CD4-positive, alpha-beta T cell (primary cell): Measurements from ENCODE around the gene SYNGR3. TPM values are rescaled to one million over a fixed set of nuclear protein-coding genes. Genes with fewer than 3 reads are reported as not detected.

Source experiments
- ATAC-seq: fragments of 200-7000 bp; cut with Tn5 transposase; one replicate; pipeline ENCODE4 v1.10.0; 2022; ENCODE audit warnings: mild to moderate bottlenecking; ENCODE audit not compliant: poor library complexity
- CTCF ChIA-PET: fragments of 350-600 bp; sonication (Branson Sonifier 250); formaldehyde crosslinking; loops from one replicate; lab custom pipeline; 2021; ENCODE audit warnings: antibody characterized with exemption, inconsistent platforms; lab: Charles Lee
- POLR2A ChIA-PET: fragments of 350-600 bp; sonication (Branson Sonifier 250); formaldehyde crosslinking; loops from one replicate; lab custom pipeline; 2021; ENCODE audit warnings: antibody characterized with exemption, inconsistent platforms; lab: Charles Lee
- DNase-seq, 14 experiments: peaks; one replicate each; pipeline ENCODE4 v3.0.0-alpha.2; 2013 to 2020; ENCODE audit warnings: mixed read lengths in 2 of 14
- H3K27ac ChIP-seq, 2 donors: one replicate each; pipeline versions ENCODE4 v1.5.1 to v1.7.0; 2013; ENCODE audit warnings: low read length in 2 of 2, low read depth in 1 of 2, mild to moderate bottlenecking in 1 of 2
- H3K27me3 ChIP-seq, 2 experiments: 1 replicate in 1 of 2; 2 replicates in 1 of 2; pipeline versions ENCODE4 v1.6.1 to v1.7.0; 2013; ENCODE audit warnings: low read length in 2 of 2, control low read depth in 1 of 2, mild to moderate bottlenecking in 1 of 2, moderate library complexity in 1 of 2; ENCODE audit not compliant: insufficient read depth in 2 of 2, control insufficient read depth in 1 of 2
- H3K36me3 ChIP-seq: one replicate; pipeline ENCODE4 v1.6.1; 2013; ENCODE audit warnings: low read length, control low read depth; ENCODE audit not compliant: insufficient read depth
- H3K4me1 ChIP-seq: one replicate; pipeline ENCODE4 v1.6.1; 2013; ENCODE audit warnings: low read length, control low read depth; ENCODE audit not compliant: insufficient read depth
- H3K4me3 ChIP-seq: one replicate; pipeline ENCODE4 v1.5.1; 2013; ENCODE audit warnings: mild to moderate bottlenecking, low read length, moderate library complexity
- H3K9me3 ChIP-seq, 2 experiments: 1 replicate in 1 of 2; 2 replicates in 1 of 2; pipeline versions ENCODE4 v1.6.1 to v1.7.0; 2013; ENCODE audit warnings: low read length in 2 of 2, mild to moderate bottlenecking in 2 of 2, control low read depth in 1 of 2, moderate library complexity in 1 of 2; ENCODE audit not compliant: control insufficient read depth in 1 of 2, insufficient read depth in 1 of 2
- H3K27ac Mint-ChIP-seq: one replicate; pipeline ENCODE4 v1.8.0; 2020; ENCODE audit warnings: mixed read lengths
- H3K27me3 Mint-ChIP-seq: one replicate; pipeline ENCODE4 v1.8.0; 2021; ENCODE audit warnings: mixed read lengths
- H3K36me3 Mint-ChIP-seq: one replicate; pipeline ENCODE4 v1.8.0; 2021; ENCODE audit warnings: low read depth, mixed read lengths
- H3K4me1 Mint-ChIP-seq: one replicate; pipeline ENCODE4 v1.8.0; 2021; ENCODE audit warnings: low read depth, mixed read lengths
- H3K4me3 Mint-ChIP-seq: one replicate; pipeline ENCODE4 v1.8.0; 2020; ENCODE audit warnings: mild to moderate bottlenecking, mixed read lengths
- H3K9me3 Mint-ChIP-seq: one replicate; pipeline ENCODE4 v1.8.0; 2020; ENCODE audit warnings: mixed read lengths
- CTCF ChIP-seq: fragments of 200-600 bp; IDR thresholded peaks from one replicate; pipeline ENCODE4 v1.8.0; 2022; ENCODE audit warnings: antibody characterized with exemption, mild to moderate bottlenecking
- intact Hi-C, 2 experiments: fragments of 100-400 bp; cut with DNase I in 1 of 2; cut with micrococcal nuclease in 1 of 2; formaldehyde crosslinking; loops; one replicate each; pipeline versions ENCODE4 v1.15.1 to v1.9.0; 2023 to 2025; cut with DNase I, micrococcal nuclease
- total RNA-seq, 174 experiments: library from RNA in 2 of 174; stranded (reverse) in 2 of 174; gene quantifications; one replicate each; pipeline ENCODE4 v1.2.3 and lab custom pipeline; 2021 to 2026

Gene SYNGR3
- total RNA-seq, 2 experiments from 2014 or later: 3.8 to 3.9 TPM

- no peak for TF ChIP-seq CTCF
- H3K27ac Mint-ChIP-seq: no peak overlapping the region
These were observed 12.8 kb downstream of the SYNGR3 start for GRCh38 chr16:2002406-2003230.

GRCh38 chr16:2003231-2003826 lies 13.6 kb downstream of the SYNGR3 start:
- intact Hi-C loops: no loop called here
- H3K27ac ChIP-seq: no peak overlapping the region
- no peak overlapping the region for H3K27ac Mint-ChIP-seq
- peaks cover 31% of the 10 kb centered on the region for H3K36me3 Mint-ChIP-seq
- H3K27me3 Mint-ChIP-seq: no peaks in the 10 kb centered on the region
- ChIA-PET POLR2A (interaction anchor here (1.0 to 2.2 kb wide), 5 partner anchors 10 to 152 kb away, joined by 4 to 11 read pairs (median 7); partner anchors contain the start of genes GFER, RPS2 and TRAF7), CTCF (interaction anchor here (0.6 to 1.6 kb wide), 13 partner anchors 8 to 176 kb away, joined by 3 to 17 read pairs (median 5); partner anchors contain the start of genes FAHD1, GFER, NDUFB10 and TRAF7)
- H3K4me1 Mint-ChIP-seq: peaks cover 26% of the 10 kb centered on the region
- H3K4me3 Mint-ChIP-seq: no peak overlapping the region
- H3K4me1 ChIP-seq: peaks cover 50% of the 10 kb centered on the region
- no peaks in the 10 kb centered on the region for H3K27me3 ChIP-seq
- H3K36me3 ChIP-seq: peaks cover 64% of the 10 kb centered on the region
- no peak for TF ChIP-seq CTCF
- ATAC-seq: no peak
- no peaks in the 10 kb centered on the region for H3K9me3 Mint-ChIP-seq
- no peaks in the 10 kb centered on the region for H3K9me3 ChIP-seq
- DNase-seq: peak in 1 of 14 experiments; percentile 0
- H3K4me3 ChIP-seq: no peak overlapping the region

More at GRCh38 chr16:2002406-2003230, 12.8 kb downstream of the SYNGR3 start:
- POLR2A ChIA-PET: interaction anchor here (1.8 to 2.0 kb wide), 2 partner anchors 38 to 153 kb away, joined by 8 to 11 read pairs; partner anchors contain the start of genes RPS2 and TRAF7
- H3K9me3 ChIP-seq: no peaks in the 10 kb centered on the region
- peaks cover 33% of the 10 kb centered on the region for H3K36me3 Mint-ChIP-seq
- H3K36me3 ChIP-seq: peaks cover 64% of the 10 kb centered on the region
- H3K27me3 Mint-ChIP-seq: no peaks in the 10 kb centered on the region
- H3K27ac ChIP-seq: no peak overlapping the region
- H3K4me3 Mint-ChIP-seq: no peak overlapping the region
- H3K9me3 Mint-ChIP-seq: no peaks in the 10 kb centered on the region
- H3K4me1 Mint-ChIP-seq: peaks cover 19% of the 10 kb centered on the region
- intact Hi-C loops: no loop called here
- peaks cover 43% of the 10 kb centered on the region for H3K4me1 ChIP-seq
- CTCF ChIA-PET: interaction anchor here (0.9 to 1.6 kb wide), 3 partner anchors 14 to 176 kb away, joined by 3 to 10 read pairs (median 5); partner anchors contain the start of genes FAHD1 and NDUFB10
- ATAC-seq: no peak
- no peak overlapping the region for H3K4me3 ChIP-seq
- DNase-seq: peak in 1 of 14 experiments; percentile 1
- H3K27me3 ChIP-seq: no peaks in the 10 kb centered on the region

DNA sequence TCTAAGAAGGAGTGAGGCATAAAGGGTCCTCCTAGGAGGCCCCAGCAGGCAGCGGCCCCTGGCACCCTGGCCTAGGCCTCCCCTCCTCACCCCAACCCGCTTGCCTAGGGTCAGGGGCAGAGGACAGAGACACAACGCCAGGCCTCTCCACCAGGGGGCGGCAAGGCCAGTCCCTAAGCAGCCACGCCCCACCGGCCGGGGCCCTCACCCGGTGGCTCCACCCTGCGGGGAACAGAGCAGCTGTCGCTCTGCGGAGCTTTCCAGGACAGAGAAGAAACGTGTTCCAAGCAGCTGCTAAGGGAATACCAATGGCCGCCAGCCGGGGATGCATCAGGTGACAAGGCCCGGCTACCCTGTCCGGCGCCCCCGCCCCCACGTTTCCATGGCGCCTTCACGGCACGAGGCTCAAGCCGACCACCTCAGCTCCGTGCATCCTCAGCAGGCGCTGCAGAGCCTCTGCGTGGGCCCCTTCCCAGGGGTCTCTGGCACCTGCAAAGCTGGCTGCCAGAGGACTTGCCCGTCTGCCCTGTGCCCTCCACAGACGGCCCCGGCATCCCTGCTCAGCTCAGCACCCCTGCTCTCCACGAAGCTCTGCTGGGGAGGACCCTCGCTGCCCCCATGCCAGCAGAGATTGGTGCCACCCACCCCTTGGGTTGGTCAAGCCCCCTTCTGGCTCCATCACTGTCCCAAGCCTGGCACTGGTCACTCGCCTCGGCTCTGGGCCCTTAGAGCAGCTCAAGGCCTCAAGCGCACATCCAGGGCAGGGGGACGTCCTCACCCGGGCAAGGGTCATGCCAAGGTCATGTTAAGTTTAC lies 14.3 kb downstream of the SYNGR3 start:
- peak; percentile 78 for TF ChIP-seq CTCF
- CTCF ChIA-PET: interaction anchor here (0.5 to 1.8 kb wide), 21 partner anchors 8 to 177 kb away, joined by 3 to 17 read pairs (median 4); partner anchors contain the start of genes FAHD1, GFER, NDUFB10 and NTHL1
- H3K27ac Mint-ChIP-seq: no peak overlapping the region
- H3K36me3 Mint-ChIP-seq: peaks cover 28% of the 10 kb centered on the region
- Histone ChIP-seq H3K36me3 (peaks cover 57% of the 10 kb centered on the region), H3K27me3 (no peaks in the 10 kb centered on the region), H3K27ac (no peak overlapping the region), H3K4me3 (no peak overlapping the region), H3K4me1 (peaks cover 57% of the 10 kb centered on the region), H3K9me3 (no peaks in the 10 kb centered on the region)
- no peaks in the 10 kb centered on the region for H3K27me3 Mint-ChIP-seq
- no peaks in the 10 kb centered on the region for H3K9me3 Mint-ChIP-seq
- ATAC-seq (peak; percentile 98), DNase-seq (peak; percentile 78 to 92 (median 84))
- H3K4me1 Mint-ChIP-seq: peaks cover 32% of the 10 kb centered on the region
- intact Hi-C loops: no loop called here
- POLR2A ChIA-PET: interaction anchor here (1.0 to 2.2 kb wide), 7 partner anchors 10 to 151 kb away, joined by 3 to 11 read pairs (median 4); partner anchors contain the start of genes GFER, RPS2 and TRAF7
- H3K4me3 Mint-ChIP-seq: no peak overlapping the region
